Nephron (organoid): Measurements from ENCODE around the gene ZFP36.
A peak's percentile ranks its signal among the peaks of the same experiment; 100 is the strongest.

Experiments used
- H3K27ac Mint-ChIP-seq, 3 experiments: 2 replicates each; pipeline ENCODE4 v1.8.0; 2020; ENCODE audit warnings: mixed read lengths in 3 of 3, mild to moderate bottlenecking in 2 of 3, moderate library complexity in 1 of 3
- H3K27me3 Mint-ChIP-seq: 2 replicates; pipeline ENCODE4 v1.8.0; 2021; ENCODE audit warnings: low read depth, mild to moderate bottlenecking, moderate library complexity, mixed read lengths
- H3K36me3 Mint-ChIP-seq: 2 replicates; pipeline ENCODE4 v1.8.0; 2020; ENCODE audit warnings: low read depth, mixed read lengths
- H3K4me1 Mint-ChIP-seq: 2 replicates; pipeline ENCODE4 v1.8.0; 2020; ENCODE audit warnings: mixed read lengths
- H3K4me3 Mint-ChIP-seq, 3 experiments: 2 replicates each; pipeline ENCODE4 v1.8.0; 2020; ENCODE audit warnings: mild to moderate bottlenecking in 3 of 3, mixed read lengths in 3 of 3, moderate library complexity in 2 of 3
- H3K9me3 Mint-ChIP-seq: 2 replicates; pipeline ENCODE4 v1.8.0; 2020; ENCODE audit warnings: mixed read lengths
- CTCF ChIP-seq, 3 experiments: fragments of 200-600 bp; sonication (generic); IDR thresholded peaks; one replicate each; pipeline ENCODE4 v1.5.0; 2021; ENCODE audit warnings: antibody characterized with exemption in 3 of 3; ENCODE audit not compliant: unreplicated experiment in 3 of 3

ZFP36 gene

GRCh38 chr19:39399668-39400050, 7.0 kb upstream of the ZFP36 start:
- Mint-ChIP-seq H3K9me3 (no peaks in the 10 kb centered on the region), H3K4me3 (peak overlapping the region in 2 of 3 experiments; percentile 10 to 52), H3K27me3 (no peaks in the 10 kb centered on the region), H3K4me1 (peaks cover 22% of the 10 kb centered on the region), H3K27ac (peak overlapping the region; percentile 20 to 97 (median 26)), H3K36me3 (peaks cover 18% of the 10 kb centered on the region)
- TF ChIP-seq CTCF (IDR thresholded peaks at IDR 0.05; ENCODE audit: unreplicated experiment in 3 of 3), result no peak

GRCh38 chr19:39400061-39400460, 6.6 kb upstream of the ZFP36 start:
- Mint-ChIP-seq H3K4me3 (peak overlapping the region in 2 of 3 experiments; percentile 10 to 52), H3K4me1 (peaks cover 22% of the 10 kb centered on the region), H3K27ac (peak overlapping the region; percentile 20 to 97 (median 26)), H3K27me3 (no peaks in the 10 kb centered on the region), H3K36me3 (peaks cover 16% of the 10 kb centered on the region), H3K9me3 (no peaks in the 10 kb centered on the region)
- TF ChIP-seq CTCF (IDR thresholded peaks at IDR 0.05; ENCODE audit: unreplicated experiment in 3 of 3), result no peak

- H3K27me3 Mint-ChIP-seq, result no peaks in the 10 kb centered on the region
- H3K4me3 Mint-ChIP-seq, result peak overlapping the region; percentile 89 to 91 (median 90)
- H3K4me1 Mint-ChIP-seq, result peaks cover 24% of the 10 kb centered on the region
- peak overlapping the region; percentile 97 to 98 (median 98) for H3K27ac Mint-ChIP-seq
- no peak for TF ChIP-seq CTCF (IDR thresholded peaks at IDR 0.05; ENCODE audit: unreplicated experiment in 3 of 3)
- H3K36me3 Mint-ChIP-seq, result peaks cover 8% of the 10 kb centered on the region
- no peaks in the 10 kb centered on the region for H3K9me3 Mint-ChIP-seq
These were observed 5.5 kb upstream of the ZFP36 start for GRCh38 chr19:39401070-39401548.

GRCh38 chr19:39401549-39402345, 4.9 kb upstream of the ZFP36 start:
- Mint-ChIP-seq H3K36me3 (peaks cover 8% of the 10 kb centered on the region), H3K9me3 (no peaks in the 10 kb centered on the region), H3K4me1 (peaks cover 28% of the 10 kb centered on the region), H3K27me3 (no peaks in the 10 kb centered on the region), H3K4me3 (peak overlapping the region; percentile 89 to 91 (median 90)), H3K27ac (peak overlapping the region; percentile 97 to 98 (median 98))
- TF ChIP-seq CTCF (IDR thresholded peaks at IDR 0.05; ENCODE audit: unreplicated experiment in 3 of 3), result no peak

GRCh38 chr19:39402346-39403300, 4.0 kb upstream of the ZFP36 start:
- TF ChIP-seq CTCF (IDR thresholded peaks at IDR 0.05; ENCODE audit: unreplicated experiment in 3 of 3), result no peak
- peaks cover 8% of the 10 kb centered on the region for H3K36me3 Mint-ChIP-seq
- H3K4me1 Mint-ChIP-seq, result peaks cover 28% of the 10 kb centered on the region
- H3K27me3 Mint-ChIP-seq, result no peaks in the 10 kb centered on the region
- H3K27ac Mint-ChIP-seq, result peak overlapping the region; percentile 97 to 98 (median 98)
- H3K9me3 Mint-ChIP-seq, result no peaks in the 10 kb centered on the region
- H3K4me3 Mint-ChIP-seq, result peak overlapping the region; percentile 89 to 91 (median 90)
